Common myeloid progenitor, CD34-positive (primary cell): ENCODE results near the gene GTPBP6.

Source experiments
- CTCF ChIA-PET: fragments of 350-600 bp; sonication (Branson Sonifier 250); formaldehyde crosslinking; loops from one replicate; lab custom pipeline; 2021; ENCODE audit warnings: antibody characterized with exemption; lab: Charles Lee
- POLR2A ChIA-PET: fragments of 350-600 bp; sonication (Branson Sonifier 250); formaldehyde crosslinking; loops from one replicate; lab custom pipeline; 2021; ENCODE audit warnings: antibody characterized with exemption; lab: Charles Lee
- DNase-seq, 3 donors: peaks; one replicate each; pipeline versions ENCODE4 v3.0.0 to v3.0.0-alpha.2; 2013
- H3K27ac ChIP-seq, 2 experiments: 1 replicate in 1 of 2; 2 replicates in 1 of 2; pipeline ENCODE4 v1.7.0; 2013; ENCODE audit warnings: inconsistent platforms in 2 of 2, low read length in 2 of 2, mild to moderate bottlenecking in 2 of 2, low read depth in 1 of 2, moderate library complexity in 1 of 2; ENCODE audit not compliant: severe bottlenecking in 2 of 2, insufficient read depth in 1 of 2, poor library complexity in 1 of 2
- H3K27me3 ChIP-seq, 5 experiments: replicated peaks in 2 of 5; 1 replicate in 3 of 5; 2 replicates in 2 of 5; pipeline versions ENCODE4 v1.6.1 to v1.7.0; 2013; ENCODE audit warnings: low read length in 4 of 5, mild to moderate bottlenecking in 2 of 5, moderate library complexity in 2 of 5, inconsistent platforms in 1 of 5; ENCODE audit not compliant: insufficient read depth in 5 of 5, control insufficient read depth in 4 of 5
- H3K36me3 ChIP-seq, 4 experiments: 1 replicate in 2 of 4; 2 replicates in 2 of 4; pipeline versions ENCODE4 v1.6.1 to v1.7.0; 2013; ENCODE audit warnings: low read length in 3 of 4, control low read depth in 1 of 4, mild to moderate bottlenecking in 1 of 4; ENCODE audit not compliant: control insufficient read depth in 4 of 4, insufficient read depth in 4 of 4
- H3K4me1 ChIP-seq, 4 experiments: 1 replicate in 3 of 4; 2 replicates in 1 of 4; pipeline versions ENCODE4 v1.6.1 to v1.7.1; 2013; ENCODE audit warnings: low read length in 3 of 4, mild to moderate bottlenecking in 3 of 4, control low read depth in 1 of 4, inconsistent platforms in 1 of 4, moderate library complexity in 1 of 4; ENCODE audit not compliant: control insufficient read depth in 4 of 4, insufficient read depth in 4 of 4; ENCODE audit errors: control extremely low read depth in 1 of 4
- H3K4me3 ChIP-seq, 7 experiments: 1 replicate in 4 of 7; 2 replicates in 3 of 7; pipeline versions ENCODE4 v1.5.1 to v1.7.0; 2013; ENCODE audit warnings: mild to moderate bottlenecking in 7 of 7, low read length in 6 of 7, moderate library complexity in 6 of 7, inconsistent platforms in 2 of 7, low read depth in 2 of 7, control low read depth in 1 of 7; ENCODE audit not compliant: insufficient read depth in 4 of 7, control insufficient read depth in 1 of 7; ENCODE audit errors: extremely low read depth in 1 of 7
- H3K9me3 ChIP-seq, 5 experiments: 1 replicate in 4 of 5; 2 replicates in 1 of 5; pipeline versions ENCODE4 v1.6.1 to v1.7.1; 2013; ENCODE audit warnings: low read length in 4 of 5, mild to moderate bottlenecking in 2 of 5, inconsistent platforms in 1 of 5, low read depth in 1 of 5, moderate library complexity in 1 of 5; ENCODE audit not compliant: control insufficient read depth in 4 of 5, insufficient read depth in 2 of 5; ENCODE audit errors: control extremely low read depth in 1 of 5
- WGBS: methylation state at CpG from one replicate; pipeline ENCODE4 v1.1.5; 2013; ENCODE audit not compliant: insufficient coverage; 5-methylcytosine and 5-hydroxymethylcytosine counted together

GTPBP6 gene

DNA sequence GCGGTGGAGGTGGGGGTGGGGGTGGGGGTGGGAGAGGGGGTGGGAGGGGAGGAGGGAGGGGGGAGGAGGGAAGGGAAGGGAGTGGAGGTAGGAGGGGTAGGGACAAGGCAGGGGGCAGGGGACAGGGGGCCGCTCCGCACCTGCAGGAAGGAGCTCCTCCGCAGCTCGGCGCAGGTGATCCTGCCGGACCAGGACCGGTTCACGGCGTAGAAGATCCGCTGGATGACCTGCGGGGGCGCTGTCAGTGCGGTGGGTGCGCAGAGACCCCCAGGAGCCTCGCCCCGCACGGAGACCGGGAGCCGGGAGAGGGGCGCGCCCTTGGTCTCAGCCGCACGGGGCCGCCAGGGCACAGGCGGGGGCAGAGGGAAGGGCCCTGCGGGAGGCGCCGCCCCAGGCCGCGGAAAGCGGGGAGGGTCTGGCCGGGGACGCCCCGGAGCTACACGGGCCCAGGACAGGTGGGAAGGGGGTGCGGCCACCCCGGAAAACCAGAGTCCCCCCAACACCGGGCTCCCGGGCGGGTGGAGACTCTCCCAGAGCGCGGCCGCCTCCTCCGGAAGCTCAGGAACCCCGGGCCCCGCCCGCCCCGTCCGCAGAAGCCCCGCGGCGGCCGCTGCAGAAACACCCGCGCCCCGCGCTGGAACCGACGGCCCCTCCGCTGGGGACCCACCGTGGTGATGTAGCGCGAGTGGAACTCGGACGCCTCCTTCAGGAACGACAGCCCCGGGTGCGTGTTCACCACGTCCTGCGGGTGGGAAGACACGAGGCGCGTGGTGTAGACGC, 27.6 kb upstream of the GTPBP6 start:
- POLR2A ChIA-PET, result no interaction called here
- peaks cover 3 to 44% (median 24%) of the 10 kb centered on the region in 4 experiments for H3K36me3 ChIP-seq
- H3K27me3 ChIP-seq, result no peaks in the 10 kb centered on the region
- H3K4me3 ChIP-seq, result no peak overlapping the region
- H3K4me1 ChIP-seq, result peaks cover 0 to 1% (median 0%) of the 10 kb centered on the region in 4 experiments
- peaks cover 0 to 21% (median 9%) of the 10 kb centered on the region in 5 experiments for H3K9me3 ChIP-seq
- WGBS, result 96% methylated on average over 66 of the region's 75 CpGs
- CTCF ChIA-PET, result no interaction called here
- no peak overlapping the region for H3K27ac ChIP-seq
- no peak for DNase-seq

DNA sequence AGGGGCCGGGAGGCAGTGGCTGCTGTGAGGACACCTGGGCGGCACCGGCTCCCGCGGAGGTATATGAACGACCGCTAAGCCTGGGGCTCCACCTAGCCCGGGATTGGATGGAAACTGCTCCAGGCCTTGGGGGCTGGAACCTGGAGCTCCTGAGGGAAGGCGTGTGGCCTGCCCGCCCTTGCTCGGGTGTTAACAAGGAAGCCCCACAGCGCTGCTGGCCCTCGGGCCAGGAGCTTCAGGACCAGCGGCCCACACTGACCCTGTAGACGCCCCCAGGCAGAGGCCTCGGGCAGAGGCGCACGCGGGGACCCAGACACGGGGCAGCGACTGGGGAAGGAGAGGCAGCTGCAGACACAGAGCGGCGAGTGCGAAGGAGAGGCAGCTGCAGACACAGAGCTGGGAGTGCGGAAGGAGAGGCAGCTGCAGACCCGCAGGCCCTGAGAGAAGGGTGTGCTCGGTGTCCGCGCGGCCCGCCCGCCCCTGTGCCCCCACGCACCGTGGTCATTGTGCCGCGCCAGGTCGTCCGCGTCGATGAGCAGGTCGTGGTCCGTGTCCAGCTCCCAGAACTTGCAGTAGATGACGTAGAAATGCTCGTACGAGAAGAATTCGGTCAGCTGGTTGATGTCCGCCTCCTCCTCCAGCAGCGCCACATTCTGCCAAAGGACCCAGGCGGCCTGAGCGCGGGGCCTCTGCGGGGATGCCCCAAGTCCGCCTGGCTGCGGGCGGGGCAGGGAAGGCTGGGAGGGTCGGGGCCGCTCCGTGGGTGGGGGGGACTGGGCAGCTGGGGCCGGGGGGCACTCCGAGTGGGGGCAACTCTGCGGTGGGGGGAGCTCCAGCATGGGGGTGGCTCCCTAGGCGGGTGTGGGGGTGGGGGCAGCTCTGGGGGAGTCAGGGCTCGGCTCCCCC, 26.7 kb upstream of the GTPBP6 start:
- no peak for DNase-seq
- Histone ChIP-seq H3K4me1 (peaks cover 0 to 1% (median 0%) of the 10 kb centered on the region in 4 experiments), H3K36me3 (peaks cover 3 to 47% (median 27%) of the 10 kb centered on the region in 4 experiments), H3K4me3 (no peak overlapping the region), H3K27ac (no peak overlapping the region), H3K9me3 (peaks cover 0 to 24% (median 9%) of the 10 kb centered on the region in 5 experiments), H3K27me3 (no peaks in the 10 kb centered on the region)
- ChIA-PET CTCF (no interaction called here), POLR2A (no interaction called here)
- WGBS, result 96% methylated on average over 53 of the region's 63 CpGs

DNA sequence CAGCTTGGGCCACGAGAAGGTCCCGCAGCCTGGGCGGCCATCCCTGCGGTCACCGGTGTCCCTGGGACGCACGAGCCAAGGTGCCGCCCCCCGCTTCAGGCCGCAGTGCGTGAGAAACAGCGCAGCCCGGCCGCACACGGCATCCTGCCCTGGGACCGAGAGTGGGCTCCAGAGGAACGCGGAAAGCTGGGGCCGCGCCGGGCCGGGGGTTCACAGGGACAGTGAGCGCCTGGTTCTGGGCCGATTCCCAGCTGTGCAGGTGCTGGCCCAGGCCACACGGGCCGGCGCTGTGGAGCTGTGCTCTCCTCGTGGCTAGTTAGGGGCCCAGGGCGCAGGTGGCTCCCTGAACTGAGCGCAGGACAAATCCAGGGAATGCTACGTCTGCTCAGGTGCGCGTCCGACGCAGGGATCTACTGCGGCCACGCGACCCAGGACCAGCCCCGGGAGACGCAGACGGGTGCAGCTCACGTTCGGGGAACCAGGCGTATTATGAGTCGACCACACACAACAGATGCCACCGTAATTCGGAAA, 25.8 kb upstream of the GTPBP6 start:
- 98% methylated on average over 37 of the region's 47 CpGs for WGBS

DNA sequence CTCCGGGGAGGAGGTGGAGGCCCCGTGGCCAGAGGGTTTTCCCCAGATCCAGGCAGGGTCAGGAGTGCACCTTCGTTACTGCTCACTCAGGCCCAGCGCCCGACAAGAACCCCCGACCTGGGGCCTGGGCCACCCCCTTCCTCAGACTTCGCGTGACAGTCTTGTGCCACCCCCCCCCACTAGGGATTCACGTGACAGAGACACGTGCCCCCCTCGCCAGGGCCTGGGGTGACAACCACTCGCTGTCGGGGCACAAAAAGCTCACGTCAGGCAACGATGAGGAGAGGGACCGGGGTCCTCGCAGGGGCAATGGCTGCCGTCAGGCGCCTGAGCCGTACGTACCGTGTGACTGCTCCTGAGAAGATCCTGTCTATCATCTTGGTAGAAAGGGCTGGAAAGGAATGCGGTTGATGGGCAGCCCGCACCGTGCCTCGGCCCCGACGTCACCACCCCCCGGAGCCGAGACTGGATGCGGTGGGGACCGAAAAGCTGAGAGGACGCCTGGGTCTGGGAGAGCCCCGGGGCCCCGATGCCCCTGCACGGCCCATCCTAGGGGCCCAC, 23.0 kb upstream of the GTPBP6 start:
- Histone ChIP-seq H3K4me3 (no peak overlapping the region), H3K27ac (no peak overlapping the region), H3K36me3 (peaks cover 8 to 55% (median 31%) of the 10 kb centered on the region in 4 experiments), H3K4me1 (no peaks in the 10 kb centered on the region), H3K9me3 (peaks cover 0 to 19% (median 9%) of the 10 kb centered on the region in 5 experiments), H3K27me3 (no peaks in the 10 kb centered on the region)
- POLR2A ChIA-PET, result no interaction called here
- CTCF ChIA-PET, result no interaction called here
- no peak for DNase-seq
- whole genome bisulfite sequencing, result 96% methylated on average over 31 of the region's 36 CpGs

More for the DNA sequence above, 25.8 kb upstream of the GTPBP6 start:
- no peak overlapping the region for H3K27ac ChIP-seq
- CTCF ChIA-PET, result no interaction called here
- peaks cover 0 to 1% (median 0%) of the 10 kb centered on the region in 4 experiments for H3K4me1 ChIP-seq
- DNase-seq, result no peak
- H3K27me3 ChIP-seq, result no peaks in the 10 kb centered on the region
- peaks cover 2 to 47% (median 27%) of the 10 kb centered on the region in 4 experiments for H3K36me3 ChIP-seq
- POLR2A ChIA-PET, result no interaction called here
- H3K4me3 ChIP-seq, result no peak overlapping the region
- H3K9me3 ChIP-seq, result peaks cover 0 to 24% (median 9%) of the 10 kb centered on the region in 5 experiments

DNA sequence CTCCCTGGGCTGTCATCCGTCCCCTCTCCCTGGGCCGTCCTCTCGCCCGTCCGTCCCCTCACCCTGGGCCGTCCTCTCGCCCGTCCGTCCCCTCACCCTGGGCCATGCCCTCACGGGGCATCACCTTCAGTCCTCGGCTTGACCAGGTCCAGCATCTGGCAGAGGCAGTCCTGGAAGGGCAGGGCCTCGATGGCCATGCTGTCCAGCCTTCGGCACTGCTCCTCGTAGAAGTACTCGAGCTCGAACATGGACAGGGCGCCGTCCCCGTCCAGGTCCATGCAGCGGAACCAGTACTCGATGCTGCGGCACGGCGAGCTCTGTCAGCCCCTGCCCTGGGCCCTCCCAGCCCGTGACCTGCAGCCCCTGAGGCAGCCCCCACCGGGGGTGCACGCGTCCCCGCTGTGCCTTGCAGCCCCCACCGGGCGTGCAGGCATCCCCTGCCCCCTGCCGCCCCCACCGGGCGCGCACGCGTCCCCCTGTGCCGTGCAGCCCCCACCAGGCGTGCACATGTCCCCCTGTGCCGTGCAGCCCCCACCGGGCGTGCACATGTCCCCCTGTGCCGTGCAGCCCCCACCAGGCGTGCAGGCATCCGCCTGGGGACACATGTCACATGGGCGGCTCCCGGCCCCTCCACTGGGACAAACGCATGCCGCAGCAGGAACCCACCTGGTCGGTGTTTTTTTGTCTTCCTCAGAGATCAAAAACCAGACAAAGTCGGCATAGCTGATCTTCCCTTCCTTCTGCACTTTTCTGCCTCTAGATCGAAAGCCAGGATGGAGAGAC, 22.2 kb upstream of the GTPBP6 start:
- no peak overlapping the region for H3K4me3 ChIP-seq
- H3K27ac ChIP-seq, result no peak overlapping the region
- peaks cover 8 to 53% (median 31%) of the 10 kb centered on the region in 4 experiments for H3K36me3 ChIP-seq
- ChIA-PET CTCF (no interaction called here), POLR2A (no interaction called here)
- WGBS, result 95% methylated on average over 31 of the region's 52 CpGs
- no peaks in the 10 kb centered on the region for H3K27me3 ChIP-seq
- no peak for DNase-seq
- no peaks in the 10 kb centered on the region for H3K4me1 ChIP-seq
- H3K9me3 ChIP-seq, result peaks cover 0 to 19% (median 9%) of the 10 kb centered on the region in 5 experiments

DNA sequence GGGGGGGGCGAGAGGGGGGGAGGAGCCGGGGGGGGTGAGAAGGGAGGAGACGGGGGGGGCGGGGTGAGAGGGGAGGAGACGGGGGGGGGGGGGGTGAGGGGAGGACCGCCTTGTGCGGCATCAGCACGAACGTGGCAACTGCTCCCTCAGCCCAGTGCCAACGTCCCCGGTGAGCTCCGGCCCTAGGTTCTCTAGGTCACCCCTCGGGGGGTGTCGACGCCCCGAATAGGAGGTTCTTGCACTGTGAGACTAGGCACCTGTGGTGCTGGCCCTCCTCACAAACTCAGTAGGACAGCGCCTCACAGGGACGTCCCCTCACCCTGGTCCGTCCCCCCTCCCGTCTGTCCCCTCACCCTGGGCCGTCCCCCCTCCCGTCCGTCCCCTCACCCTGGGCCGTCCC, 21.5 kb upstream of the GTPBP6 start:
- no peak for DNase-seq
- Histone ChIP-seq H3K27me3 (no peaks in the 10 kb centered on the region), H3K4me1 (no peaks in the 10 kb centered on the region), H3K36me3 (peaks cover 8 to 54% (median 29%) of the 10 kb centered on the region in 4 experiments), H3K4me3 (no peak overlapping the region), H3K9me3 (peaks cover 0 to 16% (median 9%) of the 10 kb centered on the region in 5 experiments), H3K27ac (no peak overlapping the region)
- 77% methylated on average over 11 of the region's 24 CpGs for WGBS
- CTCF ChIA-PET, result no interaction called here
- POLR2A ChIA-PET, result no interaction called here
